Gastroesophageal sphincter (tissue), 4 donors: ENCODE results near the gene TAS2R39. TPM values are rescaled to one million over a fixed set of nuclear protein-coding genes. Genes with fewer than 3 reads are reported as not detected.

Experiments
- ATAC-seq: fragments of 150-250 bp; one replicate; pipeline ENCODE4 v1.9.1; 2016; ENCODE audit warnings: mild to moderate bottlenecking, moderate library complexity
- H3K27ac ChIP-seq, 4 donors: fragments of 200-600 bp; sonication (generic) in 3 of 4; 1 replicate in 3 of 4; 2 replicates in 1 of 4; pipeline ENCODE4 v1.5.1; 2016 to 2019
- H3K27me3 ChIP-seq: fragments of 200-600 bp; sonication (generic); one replicate; pipeline ENCODE4 v1.5.1; 2019
- H3K36me3 ChIP-seq, 2 donors: fragments of 200-600 bp; sonication (generic); one replicate each; pipeline ENCODE4 v1.5.1; 2019; ENCODE audit warnings: control low read depth in 1 of 2
- H3K4me1 ChIP-seq, 3 donors: fragments of 200-600 bp; sonication (generic); 1 replicate in 2 of 3; 2 replicates in 1 of 3; pipeline ENCODE4 v1.5.1; 2016 to 2019; ENCODE audit warnings: control low read depth in 2 of 3
- H3K4me3 ChIP-seq, 2 donors: fragments of 200-600 bp; sonication (generic); one replicate each; pipeline ENCODE4 v1.5.1; 2019; ENCODE audit warnings: mild to moderate bottlenecking in 1 of 2, moderate library complexity in 1 of 2
- H3K9me3 ChIP-seq, 3 donors: fragments of 200-600 bp; sonication (generic); one replicate each; pipeline ENCODE4 v1.5.1; 2017 to 2019; ENCODE audit warnings: control low read depth in 2 of 3
- CTCF ChIP-seq, 4 experiments: fragments of 200-600 bp in 2 of 4; fragments of 450-650 bp in 2 of 4; sonication (generic) in 1 of 4; IDR thresholded peaks; one replicate each; pipeline ENCODE4 v1.5.1; 2017 to 2019; ENCODE audit warnings: antibody characterized with exemption in 4 of 4, mild to moderate bottlenecking in 2 of 4, moderate library complexity in 2 of 4
- POLR2A ChIP-seq, 2 donors: fragments of 450-650 bp; IDR thresholded peaks; one replicate each; pipeline ENCODE4 v1.6.1; 2017; ENCODE audit warnings: antibody characterized with exemption in 2 of 2, mild to moderate bottlenecking in 2 of 2, moderate library complexity in 1 of 2
- WGBS, 2 donors: methylation state at CpG; one replicate each; pipeline ENCODE4 v1.1.5; 2018; ENCODE audit warnings: low coverage in 1 of 2; 5-methylcytosine and 5-hydroxymethylcytosine counted together
- small RNA-seq, 4 donors: library from RNA; depleted of rRNA; stranded (forward); fragments of <200 nt; gene quantifications; one replicate each; pipeline ENCODE3, GENCODE V24; 2016
- total RNA-seq, 4 donors: library from RNA; depleted of rRNA; stranded (reverse); fragments of >200 nt; gene quantifications; one replicate each; pipeline ENCODE4 v1.1.0, GENCODE V29; 2016

Gene TAS2R39
- total RNA-seq, 4 donors from 2014 or later, result not detected

- no peak for ATAC-seq
- Histone ChIP-seq H3K27ac (no peak overlapping the region), H3K4me3 (no peak overlapping the region), H3K9me3 (peaks cover 0 to 8% (median 0%) of the 10 kb centered on the region in 3 donors), H3K4me1 (peaks cover 0 to 11% (median 6%) of the 10 kb centered on the region in 3 donors), H3K27me3 (no peaks in the 10 kb centered on the region), H3K36me3 (no peaks in the 10 kb centered on the region)
- 95 to 100% methylated on average over 2 of the region's 2 CpGs for WGBS, 2 donors
- TF ChIP-seq POLR2A (IDR thresholded peaks at IDR 0.05) (no peak), CTCF (IDR thresholded peaks at IDR 0.05) (no peak)
Measured at GRCh38 chr7:143230602-143231457, 47.6 kb downstream of the TAS2R39 start.

Small RNA genes lying within 50 kb of the gene (small RNA-seq; reads per million reads assigned to genes)
- gene AC073342.3, result 0 reads per million in 4 donors

Other genes starting within 250 kb of the TAS2R39 start
- under 1 TPM in 1 of 4 donors, not detected in 3; 0.31 TPM for gene TRPV5, start 249.7 kb upstream of the TAS2R39 start, total RNA-seq
- gene LLCFC1, start 243.9 kb upstream of the TAS2R39 start, total RNA-seq, result not detected
- not detected for gene KEL, start 221.1 kb upstream of the TAS2R39 start, total RNA-seq
- gene OR9A2, start 156.3 kb upstream of the TAS2R39 start, total RNA-seq, result not detected
- not detected for gene OR6V1, start 131.1 kb upstream of the TAS2R39 start, total RNA-seq
- gene PIP, start 51.3 kb upstream of the TAS2R39 start, total RNA-seq, result 1 to 10 TPM in 1 of 4 donors, not detected in 3; 6.8 TPM
- gene TAS2R40, start 38.6 kb downstream of the TAS2R39 start, total RNA-seq, result not detected
- gene GSTK1, start 80.0 kb downstream of the TAS2R39 start, total RNA-seq, result 100 to 1,000 TPM in 3 of 4 donors, 10 to 100 TPM in 1; 98.1 to 128 (median 120) TPM
- gene TMEM139, start 101.5 kb downstream of the TAS2R39 start, total RNA-seq, result 1 to 10 TPM in 1 of 4 donors, under 1 TPM in 2, not detected in 1; 0.40 to 1.4 (median 0.49) TPM
- 10 to 100 TPM; 10.1 to 14.5 (median 13.6) TPM for gene CASP2, start 104.9 kb downstream of the TAS2R39 start, total RNA-seq
- not detected for gene CLCN1, start 132.7 kb downstream of the TAS2R39 start, total RNA-seq
- 1 to 10 TPM in 2 of 4 donors, under 1 TPM in 2; 0.31 to 2.4 (median 1.2) TPM for gene FAM131B, start 179.3 kb downstream of the TAS2R39 start, total RNA-seq
- 100 to 1,000 TPM; 111 to 389 (median 146) TPM for gene ZYX, start 197.9 kb downstream of the TAS2R39 start, total RNA-seq
- 1 to 10 TPM in 1 of 4 donors, under 1 TPM in 1, not detected in 2; 0.78 to 2.5 TPM for gene EPHA1, start 225.4 kb downstream of the TAS2R39 start, total RNA-seq